GM12865 (cell line): ENCODE measurements around the gene RAB9A.

ENCODE experiments used
- DNase-seq: peaks from one replicate; pipeline ENCODE4 v3.0.0; 2010; ENCODE audit warnings: low read depth
- H3K4me3 ChIP-seq: 2 replicates; pipeline ENCODE4 v1.5.1; 2011; ENCODE audit warnings: mild to moderate bottlenecking, low read depth, low read length, control low read depth
- TF ChIP-seq, protein P1 (sequence below): IDR thresholded peaks from 2 replicates; pipeline ENCODE4 v1.5.1; 2011; ENCODE audit warnings: low read length, control low read depth, low read depth, inconsistent platforms; ENCODE audit not compliant: insufficient read depth; ENCODE audit errors: missing control alignments

Gene RAB9A

DNA sequence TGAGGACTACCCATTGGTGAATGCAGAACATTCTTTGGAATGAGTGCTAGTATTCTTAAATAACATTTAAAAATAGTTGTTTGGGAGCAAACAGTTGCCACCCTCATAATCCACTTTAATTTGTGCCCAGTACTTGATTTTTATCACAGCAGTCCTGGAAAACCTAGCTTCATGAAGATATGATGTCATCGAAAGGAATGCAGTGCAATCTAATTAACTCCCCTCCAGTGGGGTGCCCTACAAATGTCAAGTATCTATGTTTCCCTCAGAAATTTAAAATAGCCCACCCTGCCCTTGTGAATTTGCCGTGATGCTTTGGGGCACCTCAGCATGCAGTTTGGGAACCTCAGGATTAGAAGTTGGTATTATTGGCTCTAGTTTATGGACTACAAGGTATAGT is 5.4 kb downstream of the RAB9A start:
- TF ChIP-seq, protein P1, sequence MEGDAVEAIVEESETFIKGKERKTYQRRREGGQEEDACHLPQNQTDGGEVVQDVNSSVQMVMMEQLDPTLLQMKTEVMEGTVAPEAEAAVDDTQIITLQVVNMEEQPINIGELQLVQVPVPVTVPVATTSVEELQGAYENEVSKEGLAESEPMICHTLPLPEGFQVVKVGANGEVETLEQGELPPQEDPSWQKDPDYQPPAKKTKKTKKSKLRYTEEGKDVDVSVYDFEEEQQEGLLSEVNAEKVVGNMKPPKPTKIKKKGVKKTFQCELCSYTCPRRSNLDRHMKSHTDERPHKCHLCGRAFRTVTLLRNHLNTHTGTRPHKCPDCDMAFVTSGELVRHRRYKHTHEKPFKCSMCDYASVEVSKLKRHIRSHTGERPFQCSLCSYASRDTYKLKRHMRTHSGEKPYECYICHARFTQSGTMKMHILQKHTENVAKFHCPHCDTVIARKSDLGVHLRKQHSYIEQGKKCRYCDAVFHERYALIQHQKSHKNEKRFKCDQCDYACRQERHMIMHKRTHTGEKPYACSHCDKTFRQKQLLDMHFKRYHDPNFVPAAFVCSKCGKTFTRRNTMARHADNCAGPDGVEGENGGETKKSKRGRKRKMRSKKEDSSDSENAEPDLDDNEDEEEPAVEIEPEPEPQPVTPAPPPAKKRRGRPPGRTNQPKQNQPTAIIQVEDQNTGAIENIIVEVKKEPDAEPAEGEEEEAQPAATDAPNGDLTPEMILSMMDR: no peak
- H3K4me3 ChIP-seq: peak overlapping the region; percentile 11; the same call in 1 of the 2 replicates
- no peak for DNase-seq

DNA sequence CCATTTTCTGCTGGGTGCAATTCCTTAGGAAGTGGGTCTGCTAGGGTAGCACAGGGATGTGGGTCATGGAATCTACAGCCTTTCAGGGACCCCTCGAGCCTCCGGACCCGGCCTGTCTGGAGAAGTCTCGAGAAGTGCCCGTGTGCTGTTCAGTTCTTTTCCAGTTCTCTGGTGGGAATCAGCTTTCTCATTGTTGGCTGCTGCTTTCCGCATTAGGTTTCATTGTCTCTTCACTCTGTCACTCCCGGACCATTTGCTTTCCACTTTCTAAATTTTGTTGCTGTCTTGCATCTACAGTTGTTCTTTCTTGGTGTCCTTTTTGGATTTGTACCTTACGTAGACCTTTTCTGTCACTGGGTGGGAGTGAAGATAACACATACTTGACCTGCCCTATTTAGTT is 6.1 kb downstream of the RAB9A start:
- TF ChIP-seq, protein P1: no peak
- no peak for DNase-seq
- H3K4me3 ChIP-seq: no peak overlapping the region

DNA sequence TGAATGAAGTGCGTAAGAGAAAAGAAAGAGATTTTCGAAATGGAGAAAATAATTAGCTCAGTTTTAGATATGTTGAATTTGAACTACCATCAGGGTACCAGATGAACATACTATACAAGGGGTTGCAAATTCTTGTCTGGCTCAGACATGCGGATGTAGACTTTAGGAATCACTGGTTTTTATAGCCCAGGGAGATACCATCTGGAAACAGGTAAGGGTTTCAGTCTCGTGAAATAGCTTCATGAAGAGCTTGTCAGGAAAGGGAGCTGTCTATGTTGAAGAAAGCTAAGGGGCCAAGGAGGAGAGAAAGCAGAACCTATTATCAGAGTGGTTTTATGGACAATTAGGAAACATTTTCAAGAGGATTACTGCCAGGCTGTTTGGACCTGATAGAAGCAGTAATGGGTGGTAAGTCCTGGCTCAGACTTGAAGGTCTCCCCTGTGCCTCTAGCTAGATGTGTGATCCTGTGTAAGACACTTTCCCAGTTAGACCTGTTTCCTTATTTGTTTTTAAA is 6.7 kb downstream of the RAB9A start:
- no peak overlapping the region for H3K4me3 ChIP-seq
- TF ChIP-seq, protein P1: no peak

DNA sequence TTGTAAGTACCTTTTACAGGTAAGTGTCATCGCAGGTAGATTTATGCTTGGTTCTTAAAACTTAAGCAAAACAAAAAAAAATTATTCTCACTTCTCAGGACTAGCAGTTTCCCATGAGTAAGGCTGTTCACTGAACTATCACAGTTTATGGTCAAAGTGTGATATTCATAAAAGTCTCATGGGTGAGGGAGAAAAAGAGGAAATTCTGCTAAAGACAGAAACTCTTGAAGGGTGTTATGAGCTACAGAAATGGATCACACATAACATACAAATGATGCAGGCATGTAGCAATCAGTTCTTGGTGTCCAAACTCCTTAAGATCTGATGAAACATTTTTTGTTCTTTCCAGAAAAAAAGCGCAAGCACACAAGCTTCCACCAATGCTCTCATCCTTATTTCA is 8.5 kb downstream of the RAB9A start:
- TF ChIP-seq, protein P1: no peak
- peak overlapping the region; percentile 25; the same call in 1 of the 2 replicates for H3K4me3 ChIP-seq
- DNase-seq: peak; percentile 70

More for the DNA sequence above, 6.7 kb downstream of the RAB9A start:
- DNase-seq: no peak

DNA sequence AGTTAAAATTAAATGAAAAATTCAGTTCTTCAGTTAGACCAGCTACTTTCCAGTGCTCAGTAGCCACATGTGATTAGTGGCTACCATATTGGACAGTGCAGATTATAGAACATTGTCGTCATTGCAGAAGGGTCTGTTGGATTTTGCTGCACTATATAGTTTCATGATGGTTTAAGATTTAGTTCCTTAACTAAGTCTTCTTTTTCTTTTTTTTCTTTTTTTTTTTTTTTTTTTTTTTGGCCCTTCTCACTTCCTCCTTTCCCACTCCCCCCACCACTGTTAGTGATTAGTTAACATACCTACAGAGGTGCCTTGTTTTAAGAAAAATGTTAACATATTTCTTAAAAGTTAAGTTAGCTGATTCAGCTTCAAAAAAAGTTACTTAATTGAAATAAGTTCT is 9.0 kb downstream of the RAB9A start:
- no peak for DNase-seq
- TF ChIP-seq, protein P1: no peak

DNA sequence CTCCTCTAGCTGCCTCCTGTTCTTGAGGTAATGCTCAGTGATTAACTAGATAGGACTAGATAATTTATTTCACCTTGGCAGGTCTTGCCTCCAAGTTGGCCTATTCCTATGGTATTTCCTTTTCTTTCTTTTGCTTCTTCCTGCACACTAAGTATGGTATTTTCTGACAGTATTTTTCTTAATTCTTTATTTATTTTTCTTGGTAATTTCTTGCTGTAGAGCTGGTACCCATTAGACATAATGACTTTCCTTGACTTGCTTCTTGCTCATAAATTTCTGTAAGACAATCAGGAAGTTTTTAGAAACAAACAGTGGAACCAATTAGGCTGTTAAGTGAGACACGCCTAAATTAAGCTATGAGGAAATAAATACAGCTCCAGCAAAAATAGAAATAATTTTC is 9.5 kb downstream of the RAB9A start:
- H3K4me3 ChIP-seq: peak overlapping the region; percentile 20
- DNase-seq: no peak
- TF ChIP-seq, protein P1: no peak

More for the DNA sequence above, 9.0 kb downstream of the RAB9A start:
- H3K4me3 ChIP-seq: peak overlapping the region; percentile 25
